Cardiac fibroblast (primary cell): ENCODE results near the gene NLRP10.
A peak's percentile ranks its signal among the peaks of the same experiment; 100 is the strongest.

Source experiments
- DNase-seq, 2 donors: peaks; one replicate each; pipeline versions ENCODE4 v3.0.0 to v3.0.0-alpha.2; 2010; ENCODE audit warnings: low read depth in 2 of 2
- H3K4me3 ChIP-seq, 2 donors: replicated peaks in 1 of 2; 1 replicate in 1 of 2; 2 replicates in 1 of 2; pipeline ENCODE4 v1.5.1; 2011; ENCODE audit warnings: low read depth in 2 of 2, low read length in 2 of 2, mild to moderate bottlenecking in 2 of 2, moderate library complexity in 1 of 2
- TF ChIP-seq, protein P1 (sequence below): IDR thresholded peaks from one replicate; pipeline ENCODE4 v1.5.1; 2011; ENCODE audit warnings: low read depth, mild to moderate bottlenecking, low read length, inconsistent platforms

NLRP10 gene, protein sequence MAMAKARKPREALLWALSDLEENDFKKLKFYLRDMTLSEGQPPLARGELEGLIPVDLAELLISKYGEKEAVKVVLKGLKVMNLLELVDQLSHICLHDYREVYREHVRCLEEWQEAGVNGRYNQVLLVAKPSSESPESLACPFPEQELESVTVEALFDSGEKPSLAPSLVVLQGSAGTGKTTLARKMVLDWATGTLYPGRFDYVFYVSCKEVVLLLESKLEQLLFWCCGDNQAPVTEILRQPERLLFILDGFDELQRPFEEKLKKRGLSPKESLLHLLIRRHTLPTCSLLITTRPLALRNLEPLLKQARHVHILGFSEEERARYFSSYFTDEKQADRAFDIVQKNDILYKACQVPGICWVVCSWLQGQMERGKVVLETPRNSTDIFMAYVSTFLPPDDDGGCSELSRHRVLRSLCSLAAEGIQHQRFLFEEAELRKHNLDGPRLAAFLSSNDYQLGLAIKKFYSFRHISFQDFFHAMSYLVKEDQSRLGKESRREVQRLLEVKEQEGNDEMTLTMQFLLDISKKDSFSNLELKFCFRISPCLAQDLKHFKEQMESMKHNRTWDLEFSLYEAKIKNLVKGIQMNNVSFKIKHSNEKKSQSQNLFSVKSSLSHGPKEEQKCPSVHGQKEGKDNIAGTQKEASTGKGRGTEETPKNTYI

DNA sequence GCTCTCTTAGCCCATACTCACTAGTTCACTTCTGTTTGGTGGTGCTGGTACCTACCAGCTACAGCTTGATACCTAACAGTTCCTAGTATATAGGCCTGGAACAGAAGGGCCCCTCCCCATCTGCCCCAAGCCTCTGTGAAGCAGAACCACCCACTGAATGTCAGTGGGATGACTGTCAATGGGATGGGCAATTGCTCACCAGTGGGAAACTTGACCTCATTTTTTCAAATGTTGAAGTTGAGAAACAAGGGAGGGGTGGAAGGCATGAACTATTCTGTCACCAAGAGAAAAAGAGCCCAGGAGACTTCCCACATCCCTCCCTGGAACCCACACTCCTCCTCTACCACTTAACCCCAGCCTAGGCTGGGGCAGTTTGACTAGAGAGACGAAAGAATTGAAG, at the start of gene NLRP10:
Gene NLRP10 (minus strand): TSS at position 62 of the 400 bp plus-strand sequence. CDS start 1,952 bp downstream, outside the sequence.
- DNase-seq, result peak in 1 of 2 donors; percentile 71
- H3K4me3 ChIP-seq, result no peak within 1 kb of the TSS
- TF ChIP-seq, protein P1, sequence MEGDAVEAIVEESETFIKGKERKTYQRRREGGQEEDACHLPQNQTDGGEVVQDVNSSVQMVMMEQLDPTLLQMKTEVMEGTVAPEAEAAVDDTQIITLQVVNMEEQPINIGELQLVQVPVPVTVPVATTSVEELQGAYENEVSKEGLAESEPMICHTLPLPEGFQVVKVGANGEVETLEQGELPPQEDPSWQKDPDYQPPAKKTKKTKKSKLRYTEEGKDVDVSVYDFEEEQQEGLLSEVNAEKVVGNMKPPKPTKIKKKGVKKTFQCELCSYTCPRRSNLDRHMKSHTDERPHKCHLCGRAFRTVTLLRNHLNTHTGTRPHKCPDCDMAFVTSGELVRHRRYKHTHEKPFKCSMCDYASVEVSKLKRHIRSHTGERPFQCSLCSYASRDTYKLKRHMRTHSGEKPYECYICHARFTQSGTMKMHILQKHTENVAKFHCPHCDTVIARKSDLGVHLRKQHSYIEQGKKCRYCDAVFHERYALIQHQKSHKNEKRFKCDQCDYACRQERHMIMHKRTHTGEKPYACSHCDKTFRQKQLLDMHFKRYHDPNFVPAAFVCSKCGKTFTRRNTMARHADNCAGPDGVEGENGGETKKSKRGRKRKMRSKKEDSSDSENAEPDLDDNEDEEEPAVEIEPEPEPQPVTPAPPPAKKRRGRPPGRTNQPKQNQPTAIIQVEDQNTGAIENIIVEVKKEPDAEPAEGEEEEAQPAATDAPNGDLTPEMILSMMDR, result no peak

DNA sequence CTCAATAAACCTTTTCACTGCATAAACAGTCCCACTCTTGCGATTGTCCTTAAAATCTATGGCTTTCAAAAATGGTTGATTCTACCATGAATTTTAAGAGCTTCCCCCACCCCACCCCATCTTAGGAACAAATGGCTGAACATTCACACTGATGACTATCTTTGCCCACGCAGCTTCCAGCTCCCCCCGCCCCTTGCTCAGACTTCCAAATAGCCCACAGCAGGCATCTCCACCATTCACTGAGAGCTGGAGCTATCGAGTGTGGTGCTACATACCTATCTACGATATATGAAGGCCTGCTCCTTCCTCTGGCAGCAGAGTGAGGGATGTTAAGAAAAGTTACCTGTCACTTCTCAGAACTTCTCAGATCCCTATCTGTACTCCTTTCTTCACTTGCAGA, 48.6 kb upstream of the NLRP10 start:
- TF ChIP-seq, protein P1, result no peak
- no peak for DNase-seq
- H3K4me3 ChIP-seq, result no peak overlapping the region

DNA sequence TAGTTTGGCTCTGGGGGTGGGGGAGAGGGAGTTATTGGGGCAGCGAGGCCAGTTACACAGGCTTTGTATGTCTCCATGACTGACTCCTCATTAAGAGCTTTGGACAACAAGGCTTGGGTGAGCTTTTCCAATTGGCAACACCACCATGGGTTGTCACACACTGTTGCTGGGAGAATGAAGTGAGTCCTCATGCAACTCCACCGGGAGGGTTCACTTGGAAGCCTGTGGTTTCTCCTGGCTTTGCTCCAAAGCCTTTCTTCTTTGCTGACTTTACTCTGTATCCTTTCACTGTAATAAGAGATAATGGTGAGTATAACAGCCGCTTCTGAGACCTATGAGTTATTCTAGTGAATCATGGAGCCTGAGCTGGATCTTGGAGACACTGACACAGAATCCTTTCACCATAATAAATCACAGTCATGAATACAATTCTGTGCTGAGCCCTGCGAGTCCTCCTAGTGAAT, 46.8 kb upstream of the NLRP10 start:
- TF ChIP-seq, protein P1, result no peak
- H3K4me3 ChIP-seq, result no peak overlapping the region
- DNase-seq, result peak; percentile 79 to 86

DNA sequence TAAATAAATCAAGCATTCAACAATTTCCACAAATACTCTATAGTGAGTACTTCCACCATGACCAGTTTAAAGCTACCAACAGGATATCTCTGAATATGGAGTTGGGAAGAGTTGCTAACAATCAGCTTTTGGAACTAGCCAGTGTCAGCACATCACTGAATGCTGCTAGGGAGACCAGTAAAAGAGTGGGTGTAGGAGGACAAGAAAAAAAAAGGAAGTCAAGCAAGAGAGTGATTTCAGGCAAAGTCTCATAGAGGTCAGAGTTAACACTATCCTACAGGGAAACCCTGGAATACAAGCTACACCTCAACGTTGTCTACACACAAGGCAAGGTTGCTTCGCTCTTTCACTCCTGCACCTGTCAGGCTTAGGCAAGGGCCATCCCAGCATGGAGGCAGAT, 46.1 kb upstream of the NLRP10 start:
- TF ChIP-seq, protein P1, result no peak
- no peak overlapping the region for H3K4me3 ChIP-seq
- DNase-seq, result no peak

DNA sequence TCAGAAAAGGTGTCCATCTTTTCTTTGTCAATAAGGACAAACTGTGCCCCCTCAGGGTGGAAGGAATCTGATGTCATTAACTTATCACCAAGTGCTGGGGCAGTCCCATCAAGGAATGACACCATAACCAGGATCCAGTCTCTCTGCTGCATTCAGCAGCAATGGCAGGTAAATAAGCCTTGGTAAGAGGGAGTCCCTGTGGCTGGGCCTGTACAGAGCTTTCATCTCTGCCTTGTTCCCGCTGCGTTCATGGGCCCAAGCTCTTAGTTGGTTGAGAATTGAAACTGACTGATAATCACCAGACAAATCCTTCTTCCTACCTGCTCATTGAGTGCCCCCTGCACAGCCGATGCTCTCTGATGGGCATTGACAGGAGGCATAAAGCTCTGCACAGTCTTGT, 44.6 kb upstream of the NLRP10 start:
- no peak for DNase-seq
- TF ChIP-seq, protein P1, result no peak
- no peak overlapping the region for H3K4me3 ChIP-seq

DNA sequence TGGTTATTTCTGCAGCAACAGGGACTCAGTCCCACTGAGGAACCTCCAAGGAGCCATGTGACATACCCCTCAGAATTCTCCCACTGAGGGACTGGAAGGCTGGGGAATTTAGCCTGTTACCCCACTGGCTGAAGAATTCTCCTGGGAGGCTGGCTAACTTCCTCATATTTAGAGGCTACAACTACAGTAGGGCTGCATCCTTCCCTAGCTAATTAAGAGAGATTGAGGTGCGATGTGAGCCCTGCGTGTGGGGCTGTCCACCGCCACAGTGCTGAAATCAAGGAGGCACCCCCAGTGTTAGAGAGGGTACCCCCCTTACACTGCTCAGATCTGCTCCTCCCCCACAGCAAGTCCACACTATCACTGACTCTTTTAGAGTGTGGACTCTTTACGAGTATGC, 43.0 kb upstream of the NLRP10 start:
- H3K4me3 ChIP-seq, result no peak overlapping the region
- TF ChIP-seq, protein P1, result no peak
- DNase-seq, result no peak
